T follicular helper cell (primary cell): ENCODE data around the gene SLC6A20.

ENCODE experiments used
- DNase-seq: peaks from one replicate; pipeline ENCODE4 v3.0.0-alpha.2; 2020; ENCODE audit warnings: low read depth

The SLC6A20 gene

DNA sequence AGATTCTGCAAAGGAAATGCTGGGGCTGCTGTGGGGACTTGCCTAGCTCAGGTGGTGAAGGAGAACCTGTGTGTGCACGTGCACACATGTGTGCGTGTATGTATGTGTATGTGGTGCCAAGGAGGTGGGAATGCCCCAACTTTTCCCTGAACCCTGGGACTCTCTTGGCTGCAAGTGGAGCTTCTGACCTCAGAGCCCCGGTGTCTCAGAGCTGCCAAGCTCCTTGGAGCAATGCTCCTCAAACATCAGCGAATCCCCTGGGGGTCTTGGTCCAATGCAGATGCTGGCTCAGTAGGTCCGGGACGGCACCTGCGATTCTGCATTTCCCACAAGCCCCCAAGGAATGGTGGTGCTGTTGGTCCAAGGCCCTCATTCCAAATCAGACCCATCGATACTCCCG lies 5.8 kb upstream of the SLC6A20 start:
- no peak for DNase-seq

GRCh38 chr3:45800611-45801010 lies 4.3 kb upstream of the SLC6A20 start:
- DNase-seq, result no peak

GRCh38 chr3:45799586-45799985 lies 3.2 kb upstream of the SLC6A20 start:
- DNase-seq, result no peak

DNA sequence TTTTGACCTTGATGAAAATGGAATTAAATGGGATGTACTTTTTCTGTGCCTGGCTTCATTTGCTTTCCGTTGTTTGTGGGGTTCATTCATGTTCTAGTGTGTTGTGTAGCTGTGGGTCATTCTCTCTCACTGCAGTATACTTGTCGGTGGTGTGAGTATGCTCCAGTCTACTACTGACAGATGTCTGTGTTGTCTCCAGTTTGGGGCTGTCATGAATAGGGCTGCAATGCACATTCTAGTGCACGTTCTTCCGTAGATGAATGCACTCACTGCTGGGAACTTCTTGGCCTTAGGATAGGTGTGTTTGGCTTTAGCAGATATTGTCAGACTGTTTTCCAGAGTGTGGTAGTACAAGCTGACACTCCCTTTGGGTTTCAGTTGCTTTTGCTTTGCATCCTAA lies 1.7 kb upstream of the SLC6A20 start:
- no peak for DNase-seq

DNA sequence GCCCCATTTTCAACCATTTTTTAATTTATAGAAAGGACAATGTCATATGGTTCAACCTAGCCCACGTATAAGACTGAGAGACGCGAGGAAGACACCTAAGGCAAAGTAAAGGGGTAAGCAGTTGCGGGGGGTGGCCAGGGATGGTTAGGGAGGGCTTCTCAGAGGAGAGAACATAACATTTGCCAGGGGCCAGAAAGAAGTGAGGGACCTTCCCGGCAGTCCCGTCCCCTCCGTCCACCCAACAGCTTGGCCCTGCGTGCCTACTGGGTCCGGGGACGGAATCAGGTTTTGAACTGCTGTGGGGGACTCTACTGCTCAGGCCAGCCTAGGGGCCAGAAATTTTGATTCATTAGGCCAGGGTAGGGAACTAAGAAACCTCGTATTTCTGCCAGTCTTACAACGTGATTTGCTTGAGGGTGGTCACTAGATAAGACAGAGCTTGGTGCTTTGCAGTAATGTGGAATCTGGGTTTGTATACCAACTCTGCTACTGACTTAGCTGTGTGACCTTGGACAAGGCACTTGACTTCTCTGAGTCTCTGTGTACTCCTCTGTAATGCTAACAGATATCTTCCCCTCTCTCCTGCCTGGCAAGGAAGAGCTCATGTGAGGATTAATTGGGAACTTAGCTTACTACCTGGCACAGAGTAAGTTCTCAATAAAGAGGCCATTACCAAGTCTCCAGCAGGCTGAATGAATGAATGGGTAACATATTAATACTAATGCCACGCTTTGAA lies 734 bp upstream of the SLC6A20 start:
- DNase-seq, result no peak

DNA sequence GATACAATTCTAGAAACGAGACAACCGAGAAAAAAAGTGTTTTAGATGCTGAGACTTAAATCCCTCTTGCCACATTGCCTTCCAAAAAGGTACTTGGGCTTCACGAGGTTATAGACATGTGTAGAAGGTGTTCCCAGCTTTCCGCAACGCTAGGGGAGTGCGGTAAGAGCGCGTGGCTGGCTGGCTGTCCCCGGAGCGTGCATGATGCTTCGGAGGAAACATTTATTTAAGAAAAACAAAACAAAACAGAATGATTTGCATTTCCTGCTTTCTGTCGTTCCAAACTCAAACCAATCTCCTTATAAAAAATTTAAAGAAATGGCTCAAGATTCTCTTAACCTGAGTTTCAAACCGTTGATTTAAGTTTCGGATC lies 841 bp downstream of the SLC6A20 start:
- DNase-seq, result no peak

- DNase-seq, result no peak
These were observed 1.7 kb downstream of the SLC6A20 start for GRCh38 chr3:45794660-45795059.

DNA sequence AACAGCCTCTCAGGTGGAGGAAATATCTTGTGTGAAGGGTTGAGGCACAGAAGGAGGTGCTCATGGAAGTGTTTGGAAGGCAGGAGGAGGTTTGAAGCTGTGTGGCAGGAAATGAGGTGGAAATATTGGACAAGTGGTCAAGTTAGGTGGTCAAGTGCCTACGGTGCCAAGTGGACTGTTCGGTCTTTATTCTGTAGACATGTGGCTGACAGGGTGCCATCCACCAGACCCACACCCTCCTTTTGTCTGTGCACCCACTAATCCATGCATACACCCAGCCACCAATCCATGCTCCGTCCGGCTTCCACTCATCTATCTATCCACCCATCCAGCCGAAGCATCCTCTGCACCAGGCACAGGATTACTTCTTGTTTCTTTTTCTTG lies 2.2 kb downstream of the SLC6A20 start:
- DNase-seq, result no peak

GRCh38 chr3:45793482-45794176 lies 2.7 kb downstream of the SLC6A20 start:
- DNase-seq, result no peak

- DNase-seq, result no peak
These were observed 3.7 kb downstream of the SLC6A20 start for GRCh38 chr3:45792516-45793172.

- no peak for DNase-seq
These were observed 4.3 kb downstream of the SLC6A20 start for GRCh38 chr3:45792036-45792435.

- no peak for DNase-seq
These were observed 5.7 kb downstream of the SLC6A20 start for GRCh38 chr3:45790596-45790995.

DNA sequence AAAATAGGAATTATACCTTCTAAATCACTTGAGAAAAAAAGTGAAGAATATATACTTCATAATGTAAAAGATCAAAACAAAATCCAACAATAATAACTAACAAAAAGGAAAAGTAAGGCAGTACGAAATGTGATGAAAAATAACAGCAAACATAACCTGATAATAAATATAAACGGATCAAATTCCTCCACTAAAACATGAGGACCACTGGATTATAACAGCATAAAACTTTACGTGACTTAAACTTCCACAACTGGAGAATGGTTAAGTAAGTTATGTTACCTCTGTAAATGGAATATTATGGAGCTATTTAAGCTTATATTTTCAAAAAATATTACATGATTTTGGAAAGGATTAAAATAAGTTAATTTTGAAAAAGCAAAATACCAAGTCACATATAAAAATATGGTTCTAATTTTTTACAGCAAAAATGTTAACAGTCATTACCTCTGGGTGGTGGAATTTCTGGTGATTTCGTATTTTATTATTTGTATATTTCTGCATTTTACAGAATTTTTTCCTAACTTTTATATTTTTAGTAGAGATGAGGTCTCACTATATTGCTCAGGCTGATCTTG lies 7.0 kb downstream of the SLC6A20 start:
- DNase-seq, result no peak

- DNase-seq, result no peak
These were observed 8.8 kb downstream of the SLC6A20 start for GRCh38 chr3:45787551-45787950.

DNA sequence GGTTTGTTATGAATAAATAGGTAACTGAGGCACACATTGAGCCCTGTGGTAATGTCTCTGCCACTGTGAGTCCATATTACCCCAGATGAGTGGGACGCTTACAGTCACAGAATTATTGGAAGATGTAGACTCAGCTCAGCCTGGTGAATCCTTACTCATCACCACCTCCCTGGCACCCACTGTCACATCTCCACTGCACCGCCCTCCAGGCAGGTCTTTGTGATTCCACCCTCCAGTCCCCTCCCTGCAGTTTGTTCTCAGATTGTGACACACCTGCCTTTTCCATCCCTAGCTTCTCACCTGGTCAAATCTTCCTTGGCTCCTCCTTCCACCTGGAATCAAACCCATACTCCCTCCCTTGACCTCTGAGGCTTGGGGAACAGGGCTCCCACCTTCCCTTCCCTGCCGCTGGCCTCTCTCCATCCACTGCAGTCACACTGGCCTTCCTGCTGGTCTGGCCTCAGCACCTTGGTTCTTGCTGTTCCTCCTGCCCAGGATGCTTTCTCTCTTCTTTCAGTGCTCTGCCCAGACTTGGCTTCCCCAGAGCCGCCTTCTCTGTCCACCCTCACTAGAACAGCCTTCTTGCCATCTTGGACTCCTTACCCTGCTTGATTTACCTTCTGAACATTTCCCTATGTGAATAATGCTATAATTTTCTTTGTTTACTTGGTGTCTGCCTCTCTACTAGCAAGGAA lies 9.4 kb downstream of the SLC6A20 start:
- DNase-seq, result no peak

- no peak for DNase-seq
These were observed 10.7 kb downstream of the SLC6A20 start for GRCh38 chr3:45785605-45786150.

- DNase-seq, result no peak
These were observed 12.7 kb downstream of the SLC6A20 start for GRCh38 chr3:45783667-45784066.

DNA sequence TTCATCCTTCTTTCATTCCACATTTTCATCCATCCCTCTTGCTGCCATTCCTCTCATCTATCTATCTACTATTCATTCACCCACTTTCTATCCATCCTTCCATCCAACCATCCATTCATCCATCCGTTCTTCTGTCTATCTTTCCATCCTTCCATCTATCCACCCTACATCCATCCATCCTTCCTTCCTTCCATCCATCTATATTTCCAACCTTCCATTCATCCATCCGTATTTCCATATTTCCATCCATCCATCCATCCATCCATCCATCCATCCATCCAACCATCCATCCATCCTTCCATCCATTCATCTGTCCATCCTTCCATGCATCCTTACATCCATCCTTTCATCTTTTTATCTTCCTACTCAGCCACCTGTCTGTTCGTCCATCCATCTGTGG lies 14.0 kb downstream of the SLC6A20 start:
- no peak for DNase-seq

DNA sequence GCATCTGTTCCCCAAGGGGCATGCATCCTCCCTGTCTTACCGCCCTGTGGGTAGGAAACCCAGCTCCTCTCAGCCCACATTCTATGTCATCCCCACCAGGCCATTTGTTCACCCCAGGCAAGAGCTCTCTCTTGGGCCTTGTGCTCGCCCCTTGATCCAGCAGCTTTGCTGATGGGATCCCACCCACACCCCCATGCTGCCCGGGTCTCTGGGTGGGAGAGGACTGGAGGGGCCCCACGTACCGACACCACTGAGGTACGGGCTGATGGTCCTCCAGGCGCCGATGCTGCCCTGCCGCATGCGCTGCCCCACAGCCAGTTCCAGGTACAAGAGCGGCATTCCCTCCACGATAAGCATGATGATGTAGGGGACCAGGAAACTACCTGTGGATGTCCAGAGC lies 14.5 kb downstream of the SLC6A20 start:
- no peak for DNase-seq

- DNase-seq, result no peak
These were observed 15.1 kb downstream of the SLC6A20 start for GRCh38 chr3:45781271-45781670.

GRCh38 chr3:45779746-45780735 lies 16.3 kb downstream of the SLC6A20 start:
- no peak for DNase-seq
